GM19240 (cell line): ENCODE results near the gene SAMD4B.
"Not testable (repeated sequence)": the region's sequence is repeated elsewhere in the genome, so short reads cannot be mapped to it uniquely, and the experiment has no call there.

Experiments
- DNase-seq: peaks from one replicate; pipeline ENCODE4 v3.0.0; 2011; ENCODE audit warnings: low spot score; ENCODE audit not compliant: insufficient read length

SAMD4B gene, protein sequence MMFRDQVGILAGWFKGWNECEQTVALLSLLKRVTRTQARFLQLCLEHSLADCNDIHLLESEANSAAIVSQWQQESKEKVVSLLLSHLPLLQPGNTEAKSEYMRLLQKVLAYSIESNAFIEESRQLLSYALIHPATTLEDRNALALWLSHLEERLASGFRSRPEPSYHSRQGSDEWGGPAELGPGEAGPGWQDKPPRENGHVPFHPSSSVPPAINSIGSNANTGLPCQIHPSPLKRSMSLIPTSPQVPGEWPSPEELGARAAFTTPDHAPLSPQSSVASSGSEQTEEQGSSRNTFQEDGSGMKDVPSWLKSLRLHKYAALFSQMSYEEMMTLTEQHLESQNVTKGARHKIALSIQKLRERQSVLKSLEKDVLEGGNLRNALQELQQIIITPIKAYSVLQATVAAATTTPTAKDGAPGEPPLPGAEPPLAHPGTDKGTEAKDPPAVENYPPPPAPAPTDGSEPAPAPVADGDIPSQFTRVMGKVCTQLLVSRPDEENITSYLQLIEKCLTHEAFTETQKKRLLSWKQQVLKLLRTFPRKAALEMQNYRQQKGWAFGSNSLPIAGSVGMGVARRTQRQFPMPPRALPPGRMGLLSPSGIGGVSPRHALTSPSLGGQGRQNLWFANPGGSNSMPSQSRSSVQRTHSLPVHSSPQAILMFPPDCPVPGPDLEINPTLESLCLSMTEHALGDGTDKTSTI

DNA sequence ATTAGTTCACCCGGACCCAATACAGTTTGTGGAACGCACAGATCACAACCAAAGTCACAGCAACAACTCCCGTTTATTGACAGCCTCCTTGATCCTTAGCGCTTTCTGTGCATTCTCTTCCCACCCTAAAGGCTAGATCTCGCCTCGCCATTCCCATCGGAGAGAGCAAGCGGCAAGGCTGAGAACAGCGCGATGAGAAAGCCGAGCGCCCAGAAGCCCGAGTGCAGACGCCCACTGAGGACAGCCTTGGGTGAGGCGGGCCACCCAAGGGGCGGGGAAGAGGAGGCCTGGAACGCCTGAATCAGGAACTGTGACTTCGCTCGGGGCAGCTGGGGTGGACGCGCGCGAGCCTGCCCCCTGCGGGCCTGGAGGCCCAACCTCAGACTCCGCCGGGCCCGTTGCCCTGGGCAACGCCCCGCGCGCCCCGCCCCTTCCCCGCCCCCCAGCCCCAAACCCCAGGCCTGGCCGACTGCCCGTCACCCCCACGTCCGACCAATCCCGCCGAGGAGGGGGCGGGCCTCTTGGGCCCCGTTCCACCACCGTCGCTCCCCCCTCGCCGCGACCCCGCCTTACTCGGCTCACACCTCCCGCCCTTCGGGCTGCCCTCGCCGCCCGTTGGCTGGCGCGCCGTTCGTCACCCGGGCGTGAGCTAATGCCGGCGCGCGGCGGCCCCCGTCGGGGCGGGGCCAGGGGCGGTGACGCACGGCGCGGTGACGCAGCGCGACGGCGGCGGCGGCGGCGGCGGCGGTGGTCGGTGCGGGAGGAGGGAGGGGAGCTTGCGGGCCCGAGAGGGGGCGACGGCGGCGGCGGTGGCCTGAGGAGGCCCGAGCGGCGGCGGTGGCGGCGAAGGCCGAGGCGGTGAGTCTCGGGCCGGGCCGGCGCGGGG, at the start of gene SAMD4B:
Gene SAMD4B, plus strand, starts transcription at position 703 of the 886 bp plus-strand sequence. CDS start 14,473 bp downstream, outside the sequence.
- DNase-seq, result peak; percentile 94

DNA sequence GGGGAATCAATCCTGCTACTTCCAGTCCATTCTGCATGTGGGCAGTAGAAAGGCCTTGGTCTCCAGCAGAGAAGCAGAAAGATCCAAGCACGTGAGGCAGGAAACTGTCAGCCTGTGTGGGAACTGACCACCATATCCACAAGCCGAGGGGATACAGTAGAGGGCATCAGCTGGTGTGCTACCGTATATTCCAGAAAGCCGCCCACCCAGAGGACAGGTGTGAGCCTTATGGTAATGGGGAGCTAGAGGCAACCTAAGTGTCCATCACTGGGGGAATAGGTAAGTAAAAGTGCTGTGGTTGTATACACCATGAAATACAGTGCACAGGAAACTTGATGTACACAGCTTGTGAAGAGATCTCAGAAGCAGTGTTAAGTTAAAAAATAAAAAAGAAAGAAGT, 48.8 kb upstream of the SAMD4B start:
- DNase-seq, result no peak

DNA sequence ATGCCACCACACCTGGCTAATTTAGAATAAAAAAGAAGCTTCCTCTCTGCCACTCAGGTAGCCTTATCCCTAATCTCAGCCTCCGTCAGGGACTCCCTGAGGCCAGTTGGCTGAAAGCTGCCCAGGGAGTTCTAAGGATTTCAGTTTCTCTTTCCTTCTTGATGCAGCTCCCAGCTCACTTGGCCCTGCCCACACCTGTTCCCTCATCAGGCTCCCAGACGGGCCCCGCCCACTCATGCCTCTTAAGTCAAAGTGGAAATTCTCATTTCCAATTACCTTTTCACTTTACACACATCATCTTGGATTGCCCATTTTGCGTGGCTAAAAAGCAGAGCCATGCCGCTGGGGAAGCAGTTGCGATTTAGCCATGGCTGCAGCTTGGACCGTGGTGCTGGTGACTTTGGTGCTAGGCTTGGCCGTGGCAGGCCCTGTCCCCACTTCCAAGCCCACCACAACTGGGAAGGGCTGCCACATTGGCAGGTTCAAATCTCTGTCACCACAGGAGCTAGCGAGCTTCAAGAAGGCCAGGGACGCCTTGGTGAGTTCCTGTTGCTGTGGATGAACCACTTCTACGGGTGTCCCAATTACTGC, 46.1 kb upstream of the SAMD4B start, which contains the start of gene IFNL1:
Gene IFNL1, plus strand, starts transcription at position 353 of the 591 bp plus-strand sequence. Its CDS starts 15 bp downstream, at position 368.
- DNase-seq, result no peak

DNA sequence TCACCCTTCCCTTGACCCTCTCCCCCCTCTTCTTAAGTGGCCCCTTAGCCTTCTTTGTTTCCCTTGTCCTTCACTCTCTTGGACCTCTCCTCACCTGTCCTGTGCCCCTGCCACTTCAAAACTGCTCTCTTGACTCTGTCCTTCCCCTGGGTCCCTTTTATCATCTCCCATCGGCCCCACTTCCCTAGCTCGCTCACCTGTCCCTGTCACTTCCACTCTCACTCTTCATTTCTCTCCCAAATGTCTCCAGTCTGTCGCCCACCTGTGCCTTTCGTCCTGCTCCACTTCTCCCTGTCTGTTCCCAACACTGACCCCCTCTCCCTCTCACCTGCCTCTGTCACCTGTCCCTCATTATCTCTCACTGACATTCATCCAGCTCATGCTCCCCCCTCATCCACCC, 45.3 kb upstream of the SAMD4B start:
- no peak for DNase-seq

DNA sequence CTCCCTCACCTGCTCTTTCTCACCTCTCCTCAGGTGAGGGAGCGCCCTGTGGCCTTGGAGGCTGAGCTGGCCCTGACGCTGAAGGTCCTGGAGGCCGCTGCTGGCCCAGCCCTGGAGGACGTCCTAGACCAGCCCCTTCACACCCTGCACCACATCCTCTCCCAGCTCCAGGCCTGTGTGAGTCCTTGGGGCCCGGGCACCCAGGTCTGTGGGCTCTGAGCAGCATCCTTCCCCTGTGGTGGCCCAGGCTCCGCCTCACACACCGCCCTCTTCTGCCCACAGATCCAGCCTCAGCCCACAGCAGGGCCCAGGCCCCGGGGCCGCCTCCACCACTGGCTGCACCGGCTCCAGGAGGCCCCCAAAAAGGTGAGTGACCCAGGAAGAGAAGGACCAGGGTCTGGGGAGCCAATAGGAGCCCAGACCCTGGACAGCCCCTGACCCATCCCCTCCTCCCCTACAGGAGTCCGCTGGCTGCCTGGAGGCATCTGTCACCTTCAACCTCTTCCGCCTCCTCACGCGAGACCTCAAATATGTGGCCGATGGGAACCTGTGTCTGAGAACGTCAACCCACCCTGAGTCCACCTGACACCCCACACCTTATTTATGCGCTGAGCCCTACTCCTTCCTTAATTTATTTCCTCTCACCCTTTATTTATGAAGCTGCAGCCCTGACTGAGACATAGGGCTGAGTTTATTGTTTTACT, 44.1 kb upstream of the SAMD4B start:
- no peak for DNase-seq

DNA sequence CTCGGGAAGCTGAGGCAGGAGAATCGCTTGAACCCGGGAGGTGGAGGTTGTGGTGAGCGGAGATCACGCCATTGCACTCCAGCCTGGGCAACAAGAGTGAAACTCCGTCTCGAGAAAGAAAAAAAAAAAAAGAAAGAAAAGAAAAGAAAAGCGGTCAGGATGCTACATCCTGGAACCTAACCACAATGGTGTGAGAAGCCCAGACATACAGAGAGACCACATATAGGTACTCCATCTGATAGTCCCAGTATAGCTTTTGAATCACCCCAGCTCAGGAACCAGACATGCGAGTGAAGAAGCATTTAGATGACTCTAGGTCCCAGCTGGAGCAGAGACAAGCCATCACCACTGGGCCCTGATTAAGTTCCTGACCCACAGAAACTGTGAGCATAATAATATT, 42.8 kb upstream of the SAMD4B start:
- DNase-seq, result no peak

DNA sequence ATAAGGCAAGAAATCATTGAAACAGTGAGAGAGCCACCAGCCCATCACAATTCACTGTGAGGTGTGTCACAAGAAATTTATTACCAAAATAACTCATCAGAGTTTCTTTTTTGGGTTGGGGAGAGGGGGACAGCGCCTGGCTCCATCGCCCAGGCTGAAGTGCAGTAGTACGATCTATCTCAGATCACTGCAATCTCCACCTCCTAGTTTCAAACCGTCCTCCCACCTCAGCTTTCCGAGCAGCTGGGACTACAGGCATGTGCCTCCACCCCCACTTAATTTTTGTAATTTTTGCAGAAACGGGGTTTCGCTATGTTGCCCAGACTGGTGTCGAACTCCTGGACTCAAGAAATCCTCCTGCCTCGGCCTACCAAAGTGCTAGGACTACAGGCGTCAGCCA, 42.4 kb upstream of the SAMD4B start:
- DNase-seq, result no peak

DNA sequence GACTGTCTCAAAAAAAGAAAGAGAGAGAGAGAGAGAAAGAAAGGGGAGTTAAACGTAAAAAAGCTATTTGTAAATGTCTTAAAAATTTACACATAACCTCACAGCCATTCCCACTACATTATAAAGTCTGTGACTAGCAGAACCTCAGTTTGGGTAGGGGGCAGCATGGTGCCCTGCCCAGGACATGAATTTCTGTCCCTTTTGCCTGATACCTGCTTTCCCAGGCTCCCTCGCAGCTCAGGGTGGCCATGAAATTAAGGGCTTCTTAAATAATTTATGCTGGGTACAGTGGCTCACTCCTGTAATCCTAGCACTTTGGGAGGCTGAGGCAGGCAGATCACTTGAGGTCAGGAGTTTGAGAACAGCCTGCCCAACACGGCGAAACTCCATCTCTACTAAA, 41.2 kb upstream of the SAMD4B start:
- DNase-seq, result no peak

DNA sequence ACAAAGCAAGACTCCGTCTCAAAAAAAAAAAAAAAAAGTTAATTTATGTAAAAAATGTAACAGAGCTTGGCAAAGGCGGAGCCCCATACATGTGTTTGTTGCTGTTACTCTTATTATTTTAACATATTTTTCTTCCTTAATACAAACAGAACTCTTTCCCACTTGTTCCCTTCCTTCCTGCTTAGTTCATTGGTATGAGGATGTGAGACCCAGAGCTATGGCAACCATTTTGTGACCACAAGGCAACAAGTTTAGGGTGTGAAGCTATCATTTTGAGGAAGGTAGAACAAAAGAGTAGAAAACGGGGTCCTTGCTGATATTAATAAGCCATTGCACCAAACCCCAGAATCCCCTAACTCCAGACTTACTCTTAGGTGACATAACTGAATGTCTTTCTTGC, 40.7 kb upstream of the SAMD4B start:
- no peak for DNase-seq

DNA sequence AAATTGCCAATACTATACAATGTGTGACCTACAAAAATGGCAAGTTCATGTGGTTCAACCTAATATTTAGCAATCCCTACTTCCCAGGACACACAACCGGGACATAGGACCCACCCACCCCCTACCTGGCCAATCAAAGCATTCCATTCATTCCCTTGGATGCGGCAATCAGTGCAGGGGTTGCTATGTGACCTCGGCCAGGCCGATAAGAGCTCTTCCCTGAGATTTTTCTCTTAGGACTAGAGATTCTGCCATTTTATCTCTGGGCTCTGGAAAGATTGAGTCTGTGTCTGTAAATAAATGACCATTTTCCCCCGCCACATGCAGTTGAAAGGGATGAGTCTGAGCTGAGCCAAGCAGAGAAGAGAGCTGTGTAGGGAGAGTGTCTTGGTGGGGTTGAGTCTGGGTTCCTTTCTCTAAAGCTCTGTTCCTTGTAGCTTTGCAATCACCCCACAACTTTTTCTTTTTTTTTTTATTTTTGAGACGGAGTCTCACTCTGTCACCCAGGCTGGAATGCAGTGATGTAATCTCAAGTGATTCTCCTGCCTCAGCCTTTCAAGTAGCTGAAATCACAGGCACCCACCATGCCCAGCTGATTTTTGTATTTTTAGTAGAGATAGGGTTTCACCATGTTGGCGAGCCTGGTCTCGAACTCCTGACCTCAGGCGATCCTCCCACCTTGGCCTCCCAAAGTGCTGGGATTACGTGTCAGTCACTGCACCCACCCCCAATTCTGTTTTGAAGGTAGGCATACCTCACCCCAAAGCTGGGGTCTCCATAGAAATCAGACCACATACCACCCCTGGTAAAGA, 38.6 kb upstream of the SAMD4B start:
- no peak for DNase-seq

DNA sequence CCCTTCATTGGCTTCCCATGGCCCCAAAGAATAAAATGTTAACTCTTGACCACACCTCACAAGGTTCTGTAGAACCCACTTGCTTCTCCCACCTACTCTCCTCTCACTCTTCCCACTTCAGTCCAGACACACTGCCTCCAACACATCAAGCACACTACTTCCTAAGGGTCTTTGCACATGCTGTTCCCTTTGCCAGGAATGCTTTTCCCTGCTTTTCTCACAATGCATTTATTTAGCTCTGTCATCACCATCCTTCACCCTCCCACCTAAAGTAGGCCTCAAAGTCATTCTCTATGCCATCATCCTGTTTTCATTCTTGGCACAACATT, 38.1 kb upstream of the SAMD4B start:
- no peak for DNase-seq

DNA sequence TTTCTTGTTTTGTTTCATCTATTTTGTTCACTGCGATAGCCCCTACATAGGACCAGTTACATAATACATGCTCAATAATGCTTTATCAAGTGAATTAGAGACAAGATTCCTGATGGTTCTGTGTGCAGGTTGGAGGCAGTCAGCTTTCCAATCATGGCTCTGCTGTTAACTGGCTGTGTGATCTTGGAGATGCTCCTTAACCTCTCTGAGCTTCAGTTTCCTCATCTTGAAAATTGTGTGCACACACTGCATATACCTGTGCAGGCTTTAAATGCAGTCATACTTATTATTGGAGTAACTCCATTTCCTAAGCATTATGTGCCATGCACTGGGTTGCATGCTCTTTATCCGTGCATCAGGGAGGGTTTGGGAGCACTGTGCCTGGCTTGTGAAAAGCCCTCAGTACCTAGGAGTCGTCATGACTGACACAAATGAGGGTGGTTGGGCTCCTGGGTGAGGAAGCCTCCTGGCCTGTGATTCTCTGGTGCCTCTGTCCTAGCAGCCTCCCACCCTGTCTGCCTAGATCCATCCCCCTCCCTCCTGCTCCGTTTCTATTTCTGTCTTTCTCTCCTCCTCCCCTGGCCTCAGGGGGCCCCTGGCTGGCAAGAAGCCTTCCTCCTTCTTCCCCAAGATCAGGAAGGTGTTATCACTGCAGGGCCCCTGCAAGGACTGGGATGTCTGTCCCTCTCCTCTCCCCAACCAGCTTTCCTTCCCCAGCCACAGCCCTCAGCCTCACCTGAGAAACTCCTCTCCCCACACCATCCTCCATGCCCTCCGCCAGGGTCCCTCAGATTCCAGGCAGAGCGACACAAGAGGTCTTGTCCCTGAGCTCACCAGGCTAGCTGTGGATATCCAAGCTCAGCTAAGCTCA, 37.3 kb upstream of the SAMD4B start:
- no peak for DNase-seq

DNA sequence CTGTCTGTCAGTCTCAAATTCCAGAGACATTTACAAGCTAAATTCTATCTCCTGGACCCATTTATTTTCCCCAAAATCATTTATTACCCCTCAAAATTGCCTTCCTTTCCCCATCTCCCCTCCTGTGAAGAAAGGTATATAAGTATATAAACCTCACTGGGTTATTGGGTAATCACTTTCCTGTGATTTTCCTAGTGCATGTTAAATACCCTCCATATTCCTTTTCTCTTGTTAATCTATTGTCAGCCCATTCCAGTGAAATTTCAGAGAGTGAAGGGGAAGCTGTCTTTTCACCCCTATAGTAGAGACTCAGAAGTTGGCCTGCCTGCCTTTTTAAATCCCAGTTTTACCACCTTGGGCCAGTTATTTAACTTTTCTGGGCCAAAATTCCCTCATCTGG, 36.1 kb upstream of the SAMD4B start:
- no peak for DNase-seq

DNA sequence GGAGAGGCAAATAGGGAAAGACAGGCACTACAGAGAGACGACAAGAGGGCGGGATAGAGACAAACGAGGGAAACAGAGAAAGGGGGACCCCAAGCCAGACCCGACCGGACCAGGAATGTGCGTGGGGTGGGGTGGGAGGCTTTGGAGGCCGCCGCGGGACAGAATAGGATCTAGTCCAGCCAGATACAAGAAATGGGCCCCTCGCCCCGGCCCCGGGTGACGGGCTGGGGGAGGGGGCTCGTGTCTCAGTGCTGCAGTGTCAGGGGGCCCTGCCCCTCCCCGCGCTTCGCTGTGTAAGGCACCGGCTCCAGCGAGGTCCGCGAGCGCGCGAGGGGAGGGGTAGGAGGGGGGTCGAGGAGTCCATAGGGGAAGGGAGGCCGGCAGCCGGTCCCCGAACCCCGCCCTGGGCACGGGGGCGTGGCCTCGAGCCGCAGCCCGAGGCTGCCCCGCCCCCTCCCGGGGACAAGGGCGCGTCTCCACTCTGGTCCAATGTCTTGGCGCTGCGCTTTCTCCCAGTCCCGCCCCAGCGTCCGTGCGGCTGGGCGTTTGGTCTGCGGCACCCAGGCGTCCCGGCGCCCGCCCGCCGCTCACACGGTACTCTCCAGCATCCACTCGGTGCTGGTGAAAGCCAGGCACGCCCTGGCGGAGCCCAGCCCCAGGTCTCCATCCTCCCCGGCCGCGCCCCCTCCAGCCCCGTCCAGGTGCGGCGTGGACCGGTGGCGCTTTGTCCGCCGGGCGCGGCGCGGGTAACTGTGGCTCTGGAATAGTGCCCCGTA, 35.0 kb upstream of the SAMD4B start:
- DNase-seq, result no peak

DNA sequence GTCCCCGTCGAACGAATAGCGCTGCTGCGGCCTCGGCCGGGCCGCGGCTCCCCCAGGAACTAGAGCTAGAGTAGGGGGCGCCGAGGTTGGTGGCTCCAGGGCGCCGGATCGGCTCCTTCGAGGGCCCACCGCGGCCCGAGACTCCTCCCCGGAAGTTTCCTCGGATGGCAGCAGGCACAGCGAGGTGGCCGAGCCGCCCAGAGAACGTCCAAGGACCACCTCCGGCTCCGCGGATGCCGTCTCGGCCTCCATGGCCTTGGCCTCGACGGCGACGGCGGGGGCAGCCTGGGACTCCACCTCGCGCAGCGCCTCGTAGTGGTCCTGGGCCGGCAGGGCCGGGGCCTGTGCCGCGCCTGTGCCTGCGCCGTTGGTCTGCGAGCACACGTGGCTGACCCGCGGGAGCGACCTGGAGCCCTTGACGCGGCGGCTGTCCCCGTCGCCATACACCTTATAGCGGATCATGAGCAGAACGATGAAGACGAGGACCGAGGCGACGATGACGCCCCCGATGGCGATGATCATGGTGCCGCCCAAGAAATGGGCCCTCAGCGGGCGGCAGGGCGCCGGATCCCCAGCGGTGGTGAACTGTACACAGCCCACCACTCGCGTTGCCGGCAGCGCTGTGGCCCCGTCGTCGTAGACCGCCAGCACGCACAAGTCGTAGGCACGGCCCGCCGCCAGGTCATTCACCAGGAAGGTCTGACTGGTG, 34.2 kb upstream of the SAMD4B start:
- DNase-seq, result no peak

DNA sequence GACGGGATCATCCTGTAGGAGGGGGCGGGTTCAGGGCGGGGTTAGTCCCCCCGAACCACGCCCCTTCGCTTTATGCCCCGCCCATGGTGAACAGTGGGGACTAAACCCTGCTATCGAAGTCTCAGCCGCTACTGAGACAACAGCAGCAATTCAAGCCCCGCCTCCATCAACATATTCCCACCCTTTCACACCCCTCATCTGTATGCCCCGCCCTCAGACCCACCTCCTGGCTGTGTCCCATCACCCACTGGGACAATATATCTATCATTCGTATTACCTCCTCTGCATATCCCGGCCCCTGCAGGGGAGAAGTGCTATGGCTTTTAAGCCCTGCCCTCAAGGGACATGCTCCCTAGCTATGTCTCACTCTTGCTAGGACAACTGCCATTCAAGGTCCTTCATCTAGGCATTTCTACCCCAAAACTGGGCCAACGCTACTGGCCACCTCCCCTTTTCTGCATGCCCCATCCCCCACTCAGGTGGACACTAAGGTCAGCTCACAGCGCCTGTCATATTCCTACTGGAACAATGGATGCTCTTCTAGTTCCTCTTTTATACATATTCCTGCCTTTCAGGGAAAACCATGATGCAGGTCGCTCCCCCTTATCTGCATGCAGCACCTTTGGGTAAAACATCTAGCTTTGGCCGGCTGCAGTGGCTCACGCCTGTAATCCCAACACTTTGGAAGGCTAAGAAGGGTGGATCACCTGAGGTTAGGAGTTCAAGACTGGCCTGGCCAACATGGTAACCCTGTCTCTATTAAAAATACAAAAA, 33.5 kb upstream of the SAMD4B start:
- DNase-seq, result no peak

DNA sequence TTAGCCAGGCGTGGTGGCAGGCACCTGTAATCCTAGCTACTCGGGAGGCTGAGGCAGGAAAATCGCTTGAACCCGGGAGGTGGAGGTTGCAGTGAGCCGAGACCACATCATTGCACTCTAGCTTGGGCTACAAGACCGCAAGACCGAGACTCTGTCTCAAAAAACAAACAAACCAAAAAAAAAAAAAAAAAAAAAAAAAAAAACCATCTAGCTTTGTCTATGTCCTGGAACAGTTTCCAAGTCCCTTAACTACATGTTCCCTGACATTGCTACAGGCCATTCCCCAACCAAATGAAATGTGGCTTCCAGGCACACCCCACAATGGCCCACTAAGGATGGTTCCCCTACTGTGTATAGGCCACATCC, 32.9 kb upstream of the SAMD4B start:
- not testable (repeated sequence) for DNase-seq
